Stimulated activated CD4-positive, alpha-beta T cell treated with anti-CD3 and anti-CD28 coated beads, Interleukin-15, amount 100 ng/mL, for 1 hour (primary cell): Measurements from ENCODE around the gene SELENOI.
"Not testable (repeated sequence)": the region's sequence is repeated elsewhere in the genome, so short reads cannot be mapped to it uniquely, and the experiment has no call there.

Experiments used
- DNase-seq, 2 donors: peaks; one replicate each; pipeline ENCODE4 v3.0.0-alpha.2; 2020; ENCODE audit warnings: low read depth in 1 of 2, low spot score in 1 of 2

Gene SELENOI

GRCh38 chr2:26356111-26356510 lies 10.2 kb downstream of the SELENOI start:
- DNase-seq, result no peak

GRCh38 chr2:26356771-26357170 lies 10.8 kb downstream of the SELENOI start:
- DNase-seq, result no peak

- no peak for DNase-seq
Observed at GRCh38 chr2:26359886-26360473, 14.0 kb downstream of the SELENOI start.

- no peak for DNase-seq
Observed at GRCh38 chr2:26363323-26363722, 17.4 kb downstream of the SELENOI start.

- no peak for DNase-seq
Observed at GRCh38 chr2:26363958-26364357, 18.0 kb downstream of the SELENOI start.

GRCh38 chr2:26364669-26365068 lies 18.7 kb downstream of the SELENOI start:
- no peak for DNase-seq

GRCh38 chr2:26366957-26367356 lies 21.0 kb downstream of the SELENOI start:
- no peak for DNase-seq

GRCh38 chr2:26369664-26370063 lies 23.7 kb downstream of the SELENOI start:
- DNase-seq, result not testable (repeated sequence)

GRCh38 chr2:26370909-26371308 lies 25.0 kb downstream of the SELENOI start:
- not testable (repeated sequence) for DNase-seq

GRCh38 chr2:26376799-26377198 lies 30.9 kb downstream of the SELENOI start:
- DNase-seq, result no peak

GRCh38 chr2:26380281-26380680 lies 34.3 kb downstream of the SELENOI start:
- no peak for DNase-seq

- no peak for DNase-seq
Observed at GRCh38 chr2:26382564-26382963, 36.6 kb downstream of the SELENOI start.

- no peak for DNase-seq
Observed at GRCh38 chr2:26384183-26384582, 38.2 kb downstream of the SELENOI start.

GRCh38 chr2:26384597-26384996 lies 38.7 kb downstream of the SELENOI start:
- no peak for DNase-seq

- no peak for DNase-seq
Observed at GRCh38 chr2:26387189-26387588, 41.2 kb downstream of the SELENOI start.

GRCh38 chr2:26394694-26395093 lies 48.8 kb downstream of the SELENOI start:
- no peak for DNase-seq

GRCh38 chr2:26395394-26395793 lies 49.5 kb downstream of the SELENOI start:
- DNase-seq, result no peak

- DNase-seq, result no peak
Observed at GRCh38 chr2:26396734-26397298, 50.9 kb downstream of the SELENOI start.

- DNase-seq, result no peak
Observed at GRCh38 chr2:26399771-26400376, 53.9 kb downstream of the SELENOI start.

GRCh38 chr2:26400723-26401122 lies 54.8 kb downstream of the SELENOI start:
- DNase-seq, result no peak

- DNase-seq, result no peak
Observed at GRCh38 chr2:26401739-26402541, 56.0 kb downstream of the SELENOI start, which contains the start of gene DRC1. TSS of gene DRC1 (plus strand) at chr2:26401920. CDS start at chr2:26401990, 70 bp downstream.

GRCh38 chr2:26407526-26407925 lies 61.6 kb downstream of the SELENOI start:
- no peak for DNase-seq
